ENCODE measurements around the gene RPN2.

DNA sequence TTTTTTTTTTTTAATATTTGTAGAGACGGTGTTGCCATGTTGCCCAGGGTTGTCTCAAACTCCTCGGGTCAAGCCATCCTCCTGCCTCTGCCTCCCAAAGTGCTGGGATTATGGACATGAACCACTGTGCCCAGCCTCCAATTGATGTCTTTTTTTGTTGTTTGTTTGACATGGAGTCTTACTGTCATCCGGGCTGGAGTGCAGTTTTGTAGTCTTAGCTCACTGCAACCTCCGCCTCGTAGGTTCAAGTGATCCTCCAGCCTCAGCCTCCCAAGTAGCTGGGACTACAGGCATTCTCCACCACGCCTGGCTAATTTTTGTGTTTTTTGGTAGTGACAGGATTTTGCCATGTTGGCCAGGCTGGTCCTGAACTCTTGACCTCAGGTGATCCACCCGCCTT, 9.7 kb downstream of the RPN2 start:
- TF ChIP-seq MTF1 (CRISPR knock-in tag; IDR thresholded peaks at IDR 0.05; ENCODE audit: borderline replicate concordance) (no peak), HDGF (IDR thresholded peaks at IDR 0.05) (no peak), TEAD2 (tag; IDR thresholded peaks at IDR 0.05) (no peak), NBN (IDR thresholded peaks at IDR 0.05; ENCODE audit: low read depth) (no peak), THAP7 (CRISPR knock-in tag; IDR thresholded peaks at IDR 0.05) (no peak), RCOR1 (IDR thresholded peaks at IDR 0.05; ENCODE audit: borderline replicate concordance in 1 of 2, low read depth in 2 of 2, low read length in 2 of 2) (no peak)
